Fibroblast of pulmonary artery (primary cell): Measurements from ENCODE around the gene GUK1.

ENCODE experiments used
- DNase-seq: peaks from one replicate; pipeline ENCODE4 v3.0.0-alpha.2; 2010; ENCODE audit warnings: low read depth
- H3K4me3 ChIP-seq: replicated peaks from 2 replicates; pipeline ENCODE4 v1.5.1; 2011; ENCODE audit warnings: low read depth, mild to moderate bottlenecking, control low read depth, low read length, moderate library complexity
- CTCF ChIP-seq: IDR thresholded peaks from 2 replicates; pipeline ENCODE4 v1.5.1; 2011; ENCODE audit warnings: mild to moderate bottlenecking, control low read depth, low read length, inconsistent platforms; ENCODE audit errors: missing control alignments

Gene GUK1

DNA sequence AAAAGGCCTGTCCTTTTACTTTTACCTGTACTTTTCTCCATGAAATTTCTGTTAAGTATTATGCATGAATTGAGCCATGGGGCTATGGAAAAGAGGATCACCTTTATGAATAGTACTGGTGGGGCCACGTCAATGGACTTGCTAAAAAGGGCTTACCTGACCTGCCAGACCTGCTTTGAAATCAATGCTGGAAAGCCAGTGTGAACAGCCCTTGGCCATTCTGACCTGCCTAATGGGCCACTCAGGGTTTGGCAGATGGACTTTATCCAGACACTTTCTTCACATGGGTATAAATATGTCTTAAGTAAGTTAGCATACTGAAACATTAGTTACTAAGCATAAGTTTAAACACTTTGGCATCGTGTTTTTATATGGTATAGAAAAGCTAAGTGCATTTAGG is 8.3 kb upstream of the GUK1 start:
- DNase-seq = no peak
- no peak for TF ChIP-seq CTCF

GRCh38 chr1:228134591-228134990 is 5.5 kb upstream of the GUK1 start:
- no peak for TF ChIP-seq CTCF
- no peak overlapping the region for H3K4me3 ChIP-seq
- no peak for DNase-seq

More for the DNA sequence above, 8.3 kb upstream of the GUK1 start:
- no peak overlapping the region for H3K4me3 ChIP-seq

DNA sequence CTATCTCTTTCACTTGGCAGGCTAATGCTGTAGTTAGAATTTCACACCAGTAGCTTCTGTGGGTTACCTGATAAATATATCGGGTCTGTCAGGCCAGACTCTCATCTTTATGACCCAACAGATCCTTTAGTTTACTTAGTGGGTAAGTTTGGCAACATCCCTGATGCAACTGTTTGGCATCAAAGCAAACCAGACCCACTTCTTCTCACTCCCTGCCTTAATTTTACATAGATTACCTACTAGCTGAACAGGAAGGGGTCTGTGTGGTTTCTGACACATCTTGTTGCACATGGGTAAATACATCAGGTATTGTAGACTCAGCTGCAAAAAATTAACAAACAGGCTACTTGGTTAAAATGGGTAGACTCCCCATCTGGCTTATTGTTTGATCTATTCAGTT is 3.2 kb upstream of the GUK1 start:
- no peak for TF ChIP-seq CTCF
- no peak overlapping the region for H3K4me3 ChIP-seq
- DNase-seq = no peak

DNA sequence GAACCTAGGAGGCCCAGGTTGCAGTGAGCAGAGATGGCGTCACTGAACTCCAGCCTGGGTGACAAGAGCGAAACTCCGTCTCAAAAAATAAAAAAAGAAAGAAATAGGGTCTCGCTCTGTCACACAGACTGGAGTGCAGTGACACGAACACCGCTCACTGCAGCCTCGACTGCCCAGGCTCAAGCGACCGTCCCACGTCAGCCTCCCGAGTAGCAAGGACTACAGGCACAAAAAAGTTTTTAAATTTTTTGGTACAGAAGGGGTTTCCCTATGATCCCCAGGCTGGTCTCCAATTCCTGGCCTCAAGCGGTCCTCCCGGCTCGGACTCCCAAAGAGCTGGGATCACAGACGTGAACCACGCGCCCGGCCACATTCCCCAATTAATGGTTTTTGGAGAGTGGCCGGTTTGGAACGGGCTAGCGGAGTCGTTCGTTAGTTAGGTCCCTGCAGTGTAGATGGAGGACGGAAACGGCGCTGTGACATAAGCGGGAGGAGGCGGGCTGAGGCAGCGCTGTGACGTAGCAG is 611 bp upstream of the GUK1 start:
- peak overlapping the region; percentile 91 for H3K4me3 ChIP-seq
- no peak for DNase-seq
- no peak for TF ChIP-seq CTCF

GRCh38 chr1:228140724-228141225 is 696 bp downstream of the GUK1 start:
- DNase-seq = no peak
- H3K4me3 ChIP-seq = peak overlapping the region; percentile 91
- no peak for TF ChIP-seq CTCF

GRCh38 chr1:228141226-228142044 is 1.4 kb downstream of the GUK1 start:
- H3K4me3 ChIP-seq = peak overlapping the region; percentile 91
- peak; percentile 85 for DNase-seq
- TF ChIP-seq CTCF = no peak
